A549 (cell line): ENCODE measurements around the gene HCRTR1. TPM values are rescaled to one million over a fixed set of nuclear protein-coding genes. Genes with fewer than 3 reads are reported as not detected.

Experiments
- ATAC-seq, 2 experiments: fragments of 200-7000 bp in 1 of 2; fragments of >200 bp in 1 of 2; cut with Nextera tagmentation in 1 of 2; cut with Tn5 transposase in 1 of 2; 3 replicates each; pipeline versions ENCODE4 v1.8.0 to v1.9.1; 2018 to 2020; ENCODE audit warnings: mild to moderate bottlenecking in 1 of 2, moderate library complexity in 1 of 2
- CTCF ChIA-PET: fragments of 300-600 bp; sonication (Branson Sonifier 250); formaldehyde crosslinking; extraction: SDS; loops from one replicate; lab custom pipeline; 2021; ENCODE audit warnings: antibody characterized with exemption, inconsistent platforms; lab: Yijun Ruan, JAX
- POLR2A ChIA-PET: fragments of 350-600 bp; formaldehyde crosslinking; extraction: SDS; loops from one replicate; lab custom pipeline; 2021; ENCODE audit warnings: antibody characterized with exemption, inconsistent platforms; lab: Yijun Ruan, JAX
- DNase-seq, 2 experiments: peaks; one replicate each; pipeline versions ENCODE4 v3.0.0 to v3.0.0-alpha.2; 2011 to 2016; ENCODE audit warnings: low read depth in 1 of 2, low spot score in 1 of 2
- FAIRE-seq: peaks from 2 replicates; lab custom pipeline; 2011; peaks lifted over from hg19 to GRCh38; lab: Jason Lieb, UNC
- H3K27ac ChIP-seq, 2 experiments: fragments of >200 bp; sonication (Bioruptor Twin); formaldehyde crosslinking; 3 replicates each; pipeline ENCODE4 v1.5.1; 2016 to 2017
- H3K4me1 ChIP-seq: fragments of >200 bp; sonication (Bioruptor Twin); formaldehyde crosslinking; 3 replicates; pipeline ENCODE4 v1.6.1; 2016
- H3K4me2 ChIP-seq: fragments of >200 bp; sonication (Bioruptor Twin); formaldehyde crosslinking; 3 replicates; pipeline ENCODE4 v1.6.1; 2016
- H3K4me3 ChIP-seq: fragments of >200 bp; sonication (Bioruptor Twin); formaldehyde crosslinking; 3 replicates; pipeline ENCODE4 v1.5.1; 2016
- H3K9me3 ChIP-seq: fragments of >200 bp; sonication (Bioruptor Twin); formaldehyde crosslinking; 3 replicates; pipeline ENCODE4 v1.6.1; 2016
- BHLHE40 ChIP-seq: IDR thresholded peaks from 2 replicates; pipeline ENCODE4 v1.6.1; 2012; ENCODE audit warnings: low read depth, low read length, inconsistent platforms
- CTCF ChIP-seq: fragments of >200 bp; sonication (Bioruptor Twin); formaldehyde crosslinking; IDR thresholded peaks from 3 replicates; pipeline ENCODE4 v1.5.1; 2016
- EHF ChIP-seq: fragments of 250-450 bp; sonication (Bioruptor Pico); IDR thresholded peaks from 2 replicates; pipeline ENCODE4 v1.5.0; 2020; ENCODE audit warnings: mild to moderate bottlenecking
- FOSB ChIP-seq: fragments of 250-450 bp; sonication (Bioruptor Pico); IDR thresholded peaks from 2 replicates; pipeline ENCODE4 v1.5.0; 2020; ENCODE audit warnings: mild to moderate bottlenecking, moderate library complexity
- FOXS1 ChIP-seq: fragments of 250-450 bp; sonication (Bioruptor Pico); IDR thresholded peaks from 2 replicates; pipeline ENCODE4 v1.5.0; 2020; ENCODE audit warnings: mild to moderate bottlenecking, moderate library complexity
- HES2 ChIP-seq: fragments of >200 bp; sonication (Bioruptor Twin); formaldehyde crosslinking; IDR thresholded peaks from 2 replicates; pipeline ENCODE4 v1.6.1; 2016
- HOXA7 ChIP-seq: fragments of 250-450 bp; sonication (Bioruptor Pico); IDR thresholded peaks from 2 replicates; pipeline ENCODE4 v1.5.0; 2020; ENCODE audit warnings: mild to moderate bottlenecking, moderate library complexity
- HOXB13 ChIP-seq: fragments of 250-450 bp; sonication (Bioruptor Pico); IDR thresholded peaks from 2 replicates; pipeline ENCODE4 v1.5.0; 2020; ENCODE audit warnings: low read depth, mild to moderate bottlenecking, moderate library complexity
- HOXB5 ChIP-seq: fragments of 250-450 bp; sonication (Bioruptor Pico); IDR thresholded peaks from 2 replicates; pipeline ENCODE4 v1.5.0; 2020; ENCODE audit warnings: mild to moderate bottlenecking, moderate library complexity
- JUN ChIP-seq, 2 experiments: fragments of >200 bp; sonication (Bioruptor Twin); formaldehyde crosslinking; IDR thresholded peaks; 2 replicates in 1 of 2; 3 replicates in 1 of 2; pipeline ENCODE4 v1.6.1; 2016 to 2017
- KDM1A ChIP-seq: fragments of 200-600 bp; sonication (generic); IDR thresholded peaks from 2 replicates; pipeline ENCODE4 v1.6.1; 2016; ENCODE audit warnings: low read depth, mild to moderate bottlenecking
- MAFK ChIP-seq: fragments of 450-650 bp; IDR thresholded peaks from 2 replicates; pipeline ENCODE4 v1.6.1; 2014; ENCODE audit not compliant: partially characterized antibody
- MAZ ChIP-seq: fragments of 150-350 bp; IDR thresholded peaks from 2 replicates; pipeline ENCODE4 v1.6.1; 2014; ENCODE audit warnings: antibody characterized with exemption, low read depth, low read length, borderline replicate concordance
- NFE2L2 ChIP-seq: fragments of 150-350 bp; conservative IDR thresholded peaks from 2 replicates; pipeline ENCODE4 v1.6.1; 2014; ENCODE audit warnings: low read length
- NPAS2 ChIP-seq: fragments of 250-450 bp; sonication (Bioruptor Pico); IDR thresholded peaks from 2 replicates; pipeline ENCODE4 v1.8.0; 2022; ENCODE audit warnings: mild to moderate bottlenecking, moderate library complexity, borderline replicate concordance
- RCOR1 ChIP-seq: fragments of 150-350 bp; IDR thresholded peaks from 2 replicates; pipeline ENCODE4 v1.6.1; 2014; ENCODE audit warnings: antibody characterized with exemption, low read length, low read depth
- SMC3 ChIP-seq: fragments of >200 bp; sonication (Bioruptor Twin); formaldehyde crosslinking; IDR thresholded peaks from 3 replicates; pipeline ENCODE4 v1.6.1; 2018; ENCODE audit warnings: inconsistent platforms
- ZC3H11A ChIP-seq: fragments of 450-650 bp; IDR thresholded peaks from 2 replicates; pipeline ENCODE4 v1.6.1; 2014; ENCODE audit warnings: antibody characterized with exemption, mild to moderate bottlenecking
- ZFP36 ChIP-seq: fragments of 450-650 bp; IDR thresholded peaks from 2 replicates; pipeline ENCODE4 v1.6.1; 2014; ENCODE audit warnings: borderline replicate concordance; ENCODE audit not compliant: partially characterized antibody
- ZNF302 ChIP-seq: fragments of 250-450 bp; sonication (Bioruptor Pico); IDR thresholded peaks from 2 replicates; pipeline ENCODE4 v1.9.0; 2021; ENCODE audit warnings: inconsistent platforms, mild to moderate bottlenecking, moderate library complexity
- WGBS: methylation state at CpG from one replicate; pipeline ENCODE4 v1.1.6; 2017; ENCODE audit errors: missing lambda C conversion rate; 5-methylcytosine and 5-hydroxymethylcytosine counted together
- polyA plus RNA-seq, 4 experiments: library from polyadenylated mRNA; depleted of rRNA in 3 of 4; stranded (reverse); fragments of >200 nt; fragmentation: RNase III in 1 of 4; extraction: RNeasy Plus Mini Kit Qiagen cat#74134 plus additional on column Dnase treatment in 1 of 4; gene quantifications; 2 replicates in 3 of 4; 3 replicates in 1 of 4; pipeline ENCODE4 v1.2.3, GENCODE V29; 2011 to 2017
- TF ChIP-seq, protein P1 (sequence below): fragments of >200 bp; sonication (Bioruptor Twin); formaldehyde crosslinking; IDR thresholded peaks from 3 replicates; pipeline ENCODE4 v1.6.1; 2016
- TF ChIP-seq, protein P2 (sequence below): IDR thresholded peaks from 2 replicates; pipeline ENCODE4 v1.6.1; 2012
- TF ChIP-seq, protein P3 (sequence below): fragments of 200-600 bp; sonication (generic); IDR thresholded peaks from 2 replicates; pipeline ENCODE4 v1.6.1; 2016; ENCODE audit warnings: antibody characterized with exemption, mild to moderate bottlenecking, moderate library complexity
- TF ChIP-seq, protein P4 (sequence below): fragments of 150-350 bp; IDR thresholded peaks from 2 replicates; pipeline ENCODE4 v1.6.1; 2014; ENCODE audit warnings: low read depth, mild to moderate bottlenecking, low read length

The HCRTR1 gene
- polyA plus RNA-seq, 2 of the 4 experiments (the other 2 are of a cell fraction): not detected

DNA sequence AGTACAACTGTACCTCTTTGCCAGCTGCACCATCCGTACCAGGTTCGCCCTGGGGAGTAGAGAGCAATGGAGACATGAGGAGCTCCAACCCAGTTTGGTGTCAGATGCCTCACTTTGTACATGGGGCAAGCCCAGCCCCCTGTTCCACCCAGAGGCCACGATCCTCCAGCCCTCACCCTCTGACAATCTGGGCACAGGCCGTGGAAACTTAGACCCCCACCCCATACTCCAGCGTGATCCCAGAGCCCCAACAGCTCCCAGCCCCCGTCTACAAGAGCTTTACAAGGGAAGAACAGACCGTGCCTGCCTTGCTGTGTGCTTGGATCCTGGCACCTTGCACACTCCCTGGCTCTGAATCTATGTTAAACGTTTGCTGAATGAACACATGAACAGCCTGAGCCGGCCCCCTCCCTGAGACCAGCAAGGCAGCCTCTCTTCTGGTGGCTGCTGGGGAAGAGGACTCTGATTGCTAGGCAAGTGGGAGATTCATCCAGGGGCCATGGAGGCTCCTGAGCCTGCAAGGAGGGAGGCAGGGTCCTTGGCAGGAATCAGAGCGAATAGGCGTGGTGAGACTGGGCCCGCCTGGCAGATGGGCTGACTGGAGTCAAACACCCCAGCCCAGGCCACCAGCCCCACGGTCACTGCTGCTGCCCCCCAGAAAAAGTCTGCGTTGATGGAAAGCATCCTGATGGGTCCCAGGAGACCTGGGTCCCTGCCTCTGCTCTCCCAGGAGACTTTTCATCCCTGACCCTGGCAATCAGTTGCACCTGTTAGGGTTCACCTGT lies 39.7 kb downstream of the HCRTR1 start (continued):
- TF ChIP-seq, protein P1, sequence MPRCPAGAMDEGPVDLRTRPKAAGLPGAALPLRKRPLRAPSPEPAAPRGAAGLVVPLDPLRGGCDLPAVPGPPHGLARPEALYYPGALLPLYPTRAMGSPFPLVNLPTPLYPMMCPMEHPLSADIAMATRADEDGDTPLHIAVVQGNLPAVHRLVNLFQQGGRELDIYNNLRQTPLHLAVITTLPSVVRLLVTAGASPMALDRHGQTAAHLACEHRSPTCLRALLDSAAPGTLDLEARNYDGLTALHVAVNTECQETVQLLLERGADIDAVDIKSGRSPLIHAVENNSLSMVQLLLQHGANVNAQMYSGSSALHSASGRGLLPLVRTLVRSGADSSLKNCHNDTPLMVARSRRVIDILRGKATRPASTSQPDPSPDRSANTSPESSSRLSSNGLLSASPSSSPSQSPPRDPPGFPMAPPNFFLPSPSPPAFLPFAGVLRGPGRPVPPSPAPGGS: no peak
- TF ChIP-seq CTCF (no peak), JUN (IDR thresholded peaks at IDR 0.05) (no peak), EHF (no peak), FOXS1 (CRISPR knock-in tag) (no peak)
- TF ChIP-seq, protein P2, sequence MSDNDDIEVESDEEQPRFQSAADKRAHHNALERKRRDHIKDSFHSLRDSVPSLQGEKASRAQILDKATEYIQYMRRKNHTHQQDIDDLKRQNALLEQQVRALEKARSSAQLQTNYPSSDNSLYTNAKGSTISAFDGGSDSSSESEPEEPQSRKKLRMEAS: no peak
- TF ChIP-seq, protein P3, sequence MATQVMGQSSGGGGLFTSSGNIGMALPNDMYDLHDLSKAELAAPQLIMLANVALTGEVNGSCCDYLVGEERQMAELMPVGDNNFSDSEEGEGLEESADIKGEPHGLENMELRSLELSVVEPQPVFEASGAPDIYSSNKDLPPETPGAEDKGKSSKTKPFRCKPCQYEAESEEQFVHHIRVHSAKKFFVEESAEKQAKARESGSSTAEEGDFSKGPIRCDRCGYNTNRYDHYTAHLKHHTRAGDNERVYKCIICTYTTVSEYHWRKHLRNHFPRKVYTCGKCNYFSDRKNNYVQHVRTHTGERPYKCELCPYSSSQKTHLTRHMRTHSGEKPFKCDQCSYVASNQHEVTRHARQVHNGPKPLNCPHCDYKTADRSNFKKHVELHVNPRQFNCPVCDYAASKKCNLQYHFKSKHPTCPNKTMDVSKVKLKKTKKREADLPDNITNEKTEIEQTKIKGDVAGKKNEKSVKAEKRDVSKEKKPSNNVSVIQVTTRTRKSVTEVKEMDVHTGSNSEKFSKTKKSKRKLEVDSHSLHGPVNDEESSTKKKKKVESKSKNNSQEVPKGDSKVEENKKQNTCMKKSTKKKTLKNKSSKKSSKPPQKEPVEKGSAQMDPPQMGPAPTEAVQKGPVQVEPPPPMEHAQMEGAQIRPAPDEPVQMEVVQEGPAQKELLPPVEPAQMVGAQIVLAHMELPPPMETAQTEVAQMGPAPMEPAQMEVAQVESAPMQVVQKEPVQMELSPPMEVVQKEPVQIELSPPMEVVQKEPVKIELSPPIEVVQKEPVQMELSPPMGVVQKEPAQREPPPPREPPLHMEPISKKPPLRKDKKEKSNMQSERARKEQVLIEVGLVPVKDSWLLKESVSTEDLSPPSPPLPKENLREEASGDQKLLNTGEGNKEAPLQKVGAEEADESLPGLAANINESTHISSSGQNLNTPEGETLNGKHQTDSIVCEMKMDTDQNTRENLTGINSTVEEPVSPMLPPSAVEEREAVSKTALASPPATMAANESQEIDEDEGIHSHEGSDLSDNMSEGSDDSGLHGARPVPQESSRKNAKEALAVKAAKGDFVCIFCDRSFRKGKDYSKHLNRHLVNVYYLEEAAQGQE: no peak
- TF ChIP-seq, all 56 proteins: peak for 0

DNA sequence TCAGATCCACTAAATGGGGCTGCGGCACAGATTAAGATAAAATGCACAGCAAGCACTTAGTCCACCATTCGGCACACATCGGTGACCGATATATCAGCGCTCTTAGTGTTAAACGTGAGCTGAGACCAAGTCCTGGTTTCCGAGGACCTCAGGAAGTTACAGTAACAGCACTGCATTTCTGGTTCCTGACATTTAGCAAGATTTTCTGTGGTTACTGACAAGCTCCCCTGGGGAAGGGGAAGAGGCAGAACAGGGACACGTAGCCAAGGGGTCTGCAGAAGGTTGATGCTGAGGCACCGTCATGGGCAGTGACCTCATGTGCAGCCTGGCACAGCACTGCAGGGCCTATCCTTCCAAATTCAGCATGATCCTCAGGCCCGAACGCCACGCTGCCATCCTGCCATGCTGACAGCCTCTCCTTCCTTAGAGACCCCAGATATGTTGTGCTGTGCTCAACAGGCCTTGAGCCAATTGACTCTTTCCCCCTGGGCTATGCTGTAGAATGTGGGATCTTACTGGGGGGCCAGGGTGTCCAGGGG lies 40.6 kb downstream of the HCRTR1 start:
- no peak for ATAC-seq
- DNase-seq: no peak
- H3K27ac ChIP-seq: no peak overlapping the region
- ChIA-PET CTCF (interaction anchor here (1.0 to 11.2 kb wide), 3 partner anchors 57 to 131 kb away, joined by 3 to 102 read pairs (median 15); no protein-coding TSS in a partner anchor), POLR2A (no interaction called here)
- H3K4me3 ChIP-seq: no peak overlapping the region
- no peaks in the 10 kb centered on the region for H3K4me1 ChIP-seq
- 85% methylated on average over 11 of the region's 12 CpGs for WGBS
- no peaks in the 10 kb centered on the region for H3K9me3 ChIP-seq
- TF ChIP-seq, protein P4, sequence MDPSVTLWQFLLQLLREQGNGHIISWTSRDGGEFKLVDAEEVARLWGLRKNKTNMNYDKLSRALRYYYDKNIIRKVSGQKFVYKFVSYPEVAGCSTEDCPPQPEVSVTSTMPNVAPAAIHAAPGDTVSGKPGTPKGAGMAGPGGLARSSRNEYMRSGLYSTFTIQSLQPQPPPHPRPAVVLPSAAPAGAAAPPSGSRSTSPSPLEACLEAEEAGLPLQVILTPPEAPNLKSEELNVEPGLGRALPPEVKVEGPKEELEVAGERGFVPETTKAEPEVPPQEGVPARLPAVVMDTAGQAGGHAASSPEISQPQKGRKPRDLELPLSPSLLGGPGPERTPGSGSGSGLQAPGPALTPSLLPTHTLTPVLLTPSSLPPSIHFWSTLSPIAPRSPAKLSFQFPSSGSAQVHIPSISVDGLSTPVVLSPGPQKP: no peak
- no peak for TF ChIP-seq NPAS2 (CRISPR knock-in tag)
- TF ChIP-seq HOXB13 (CRISPR knock-in tag): no peak
- no peak for TF ChIP-seq FOSB (CRISPR knock-in tag)
- no peak for FAIRE-seq
- no peak overlapping the region for H3K4me2 ChIP-seq

- H3K4me1 ChIP-seq: no peaks in the 10 kb centered on the region
- ChIA-PET POLR2A (no interaction called here), CTCF (interaction anchor here (0.8 to 11.2 kb wide), 5 partner anchors 24 to 130 kb away, joined by 3 to 102 read pairs (median 9); no protein-coding TSS in a partner anchor)
- DNase-seq (no peak), FAIRE-seq (no peak), ATAC-seq (no peak)
- H3K9me3 ChIP-seq: no peaks in the 10 kb centered on the region
- H3K27ac ChIP-seq: no peak overlapping the region
- no peak overlapping the region for H3K4me2 ChIP-seq
- no peak overlapping the region for H3K4me3 ChIP-seq
- WGBS: 90% methylated on average over 2 of the region's 3 CpGs
- TF ChIP-seq MAZ: no peak
- no peak for TF ChIP-seq RCOR1
- TF ChIP-seq SMC3: no peak
- TF ChIP-seq KDM1A: no peak
- TF ChIP-seq MAFK: no peak
- no peak for TF ChIP-seq HOXB13 (CRISPR knock-in tag)
- no peak for TF ChIP-seq ZFP36
- TF ChIP-seq NPAS2 (CRISPR knock-in tag): no peak
- TF ChIP-seq, protein P4: no peak
- TF ChIP-seq ZC3H11A: no peak
- no peak for TF ChIP-seq BHLHE40
- TF ChIP-seq JUN (IDR thresholded peaks at IDR 0.05): no peak
- no peak for TF ChIP-seq ZNF302 (CRISPR knock-in tag)
- no peak for TF ChIP-seq HES2
- TF ChIP-seq HOXA7 (CRISPR knock-in tag): no peak
- no peak for TF ChIP-seq HOXB5 (CRISPR knock-in tag)
- TF ChIP-seq NFE2L2: no peak
These were observed 41.2 kb downstream of the HCRTR1 start for GRCh38 chr1:31658721-31659120.
